Neural cell (in vitro differentiated cells): Measurements from ENCODE around the gene SERAC1. TPM values are rescaled to one million over a fixed set of nuclear protein-coding genes. Genes with fewer than 3 reads are reported as not detected.

ENCODE experiments used
- H2AFZ ChIP-seq: fragments of 200-600, 300-800 bp; sonication (generic), shearing (Covaris generic); 2 replicates; pipeline ENCODE4 v1.6.0; 2014; ENCODE audit warnings: low read depth, mild to moderate bottlenecking, antibody characterized with exemption, low read length, moderate library complexity
- H3F3A ChIP-seq: fragments of 200-600 bp; shearing (Covaris generic); 2 replicates; pipeline ENCODE4 v1.6.1; 2016; ENCODE audit warnings: mild to moderate bottlenecking, moderate library complexity, mixed read lengths, antibody characterized with exemption, low read length; ENCODE audit not compliant: insufficient read depth, poor library complexity, severe bottlenecking
- H3K27ac ChIP-seq: fragments of 200-600, 300-800 bp; sonication (generic), shearing (Covaris generic); 2 replicates; pipeline ENCODE4 v1.5.1; 2014; ENCODE audit warnings: mild to moderate bottlenecking, low read length, moderate library complexity
- H3K27me3 ChIP-seq: fragments of 300-800, 200-600 bp; sonication (generic), shearing (Covaris generic); 2 replicates; pipeline ENCODE4 v1.6.0; 2014; ENCODE audit warnings: mild to moderate bottlenecking, low read depth, low read length, moderate library complexity; ENCODE audit not compliant: insufficient read depth
- H3K36me3 ChIP-seq: fragments of 300-800, 200-600 bp; sonication (generic), shearing (Covaris generic); 2 replicates; pipeline ENCODE4 v1.5.1; 2014; ENCODE audit warnings: mild to moderate bottlenecking, antibody characterized with exemption, low read length, moderate library complexity; ENCODE audit not compliant: insufficient read depth
- H3K4me2 ChIP-seq: fragments of 300-800, 200-600 bp; sonication (generic), shearing (Covaris generic); 2 replicates; pipeline ENCODE4 v1.6.0; 2014; ENCODE audit warnings: mild to moderate bottlenecking, low read length
- H3K4me3 ChIP-seq: fragments of 300-800, 200-600 bp; sonication (generic), shearing (Covaris generic); 2 replicates; pipeline ENCODE4 v1.5.1; 2014; ENCODE audit warnings: mild to moderate bottlenecking, low read length, moderate library complexity
- H3K79me2 ChIP-seq: fragments of 200-600 bp; shearing (Covaris generic); replicated peaks from 2 replicates; pipeline ENCODE4 v1.6.0; 2014; ENCODE audit warnings: mild to moderate bottlenecking, low read length, moderate library complexity; ENCODE audit not compliant: insufficient read depth
- H3K9ac ChIP-seq: fragments of 300-800, 200-600 bp; sonication (generic), shearing (Covaris generic); 2 replicates; pipeline ENCODE4 v1.6.1; 2016; ENCODE audit warnings: mild to moderate bottlenecking, low read length, mixed read lengths
- H3K9me2 ChIP-seq: fragments of 200-600 bp; shearing (Covaris generic); 2 replicates; pipeline ENCODE4 v1.6.1; 2016; ENCODE audit warnings: mild to moderate bottlenecking, low read length, mixed read lengths; ENCODE audit not compliant: insufficient read depth
- H3K9me3 ChIP-seq: fragments of 200-600, 300-800 bp; sonication (generic), shearing (Covaris generic); 2 replicates; pipeline ENCODE4 v1.6.1; 2016; ENCODE audit warnings: mild to moderate bottlenecking, mixed run types, low read length, moderate library complexity, mixed read lengths
- H4K20me1 ChIP-seq: fragments of 200-600 bp; shearing (Covaris generic); 2 replicates; pipeline ENCODE4 v1.6.1; 2016; ENCODE audit warnings: mild to moderate bottlenecking, mixed run types; ENCODE audit not compliant: insufficient read depth
- CTCF ChIP-seq: fragments of 450-650 bp; IDR thresholded peaks from 2 replicates; pipeline ENCODE4 v1.5.1; 2014; ENCODE audit warnings: antibody characterized with exemption, mild to moderate bottlenecking, moderate library complexity; ENCODE audit not compliant: poor library complexity, severe bottlenecking
- EP300 ChIP-seq: fragments of 450-650 bp; conservative IDR thresholded peaks from 2 replicates; pipeline ENCODE4 v1.6.1; 2014; ENCODE audit warnings: antibody characterized with exemption, mild to moderate bottlenecking, moderate library complexity; ENCODE audit not compliant: poor library complexity, severe bottlenecking
- EZH2 ChIP-seq: fragments of 200-600, 300-800 bp; shearing (Covaris generic), sonication (generic); IDR thresholded peaks from 2 replicates; pipeline ENCODE4 v1.6.1; 2014; ENCODE audit warnings: antibody characterized with exemption, low read length, borderline replicate concordance, mild to moderate bottlenecking; ENCODE audit not compliant: insufficient read depth, poor library complexity, severe bottlenecking
- MXI1 ChIP-seq: fragments of 450-650 bp; conservative IDR thresholded peaks from 2 replicates; pipeline ENCODE4 v1.6.1; 2014; ENCODE audit warnings: antibody characterized with exemption, mild to moderate bottlenecking; ENCODE audit not compliant: poor library complexity, severe bottlenecking
- POLR2AphosphoS5 ChIP-seq: IDR thresholded peaks from 2 replicates; pipeline ENCODE4 v1.6.1; 2012
- RAD21 ChIP-seq: fragments of 450-650 bp; conservative IDR thresholded peaks from 2 replicates; pipeline ENCODE4 v1.6.1; 2014; ENCODE audit warnings: antibody characterized with exemption, mild to moderate bottlenecking, moderate library complexity
- SMC3 ChIP-seq: fragments of 450-650 bp; conservative IDR thresholded peaks from 2 replicates; pipeline ENCODE4 v1.6.1; 2014; ENCODE audit warnings: antibody characterized with exemption, mild to moderate bottlenecking, moderate library complexity; ENCODE audit not compliant: poor library complexity
- TAF1 ChIP-seq: IDR thresholded peaks from 2 replicates; pipeline ENCODE4 v1.6.1; 2012; ENCODE audit warnings: low read depth
- polyA plus RNA-seq: library from polyadenylated mRNA; depleted of rRNA; stranded (reverse); fragments of >200 nt; gene quantifications from 2 replicates; pipeline ENCODE4 v1.2.3, GENCODE V29; 2014
- TF ChIP-seq, protein P1 (sequence below): IDR thresholded peaks from 2 replicates; pipeline ENCODE4 v1.6.1; 2012; ENCODE audit warnings: borderline replicate concordance

Gene SERAC1
- polyA plus RNA-seq, 1 donor from 2014 or later: 22.2 TPM

GRCh38 chr6:158095031-158095430 is 73.0 kb downstream of the SERAC1 start:
- H3K4me3 ChIP-seq: no peak overlapping the region
- no peak overlapping the region for H3K27ac ChIP-seq
- no peaks in the 10 kb centered on the region for H3K9me2 ChIP-seq
- no peaks in the 10 kb centered on the region for H3K27me3 ChIP-seq
- H3K4me2 ChIP-seq: no peak overlapping the region
- no peak overlapping the region for H2AFZ ChIP-seq
- H3K9me3 ChIP-seq: no peaks in the 10 kb centered on the region
- H3K79me2 ChIP-seq: no peaks in the 10 kb centered on the region
- H4K20me1 ChIP-seq: no peaks in the 10 kb centered on the region
- H3K9ac ChIP-seq: no peak overlapping the region
- no peaks in the 10 kb centered on the region for H3K36me3 ChIP-seq
- no peaks in the 10 kb centered on the region for H3F3A ChIP-seq
- TF ChIP-seq EZH2 (no peak), RAD21 (no peak), MXI1 (no peak), POLR2AphosphoS5 (no peak), TAF1 (no peak), CTCF (no peak), EP300 (no peak), SMC3 (no peak)
- TF ChIP-seq, protein P1, sequence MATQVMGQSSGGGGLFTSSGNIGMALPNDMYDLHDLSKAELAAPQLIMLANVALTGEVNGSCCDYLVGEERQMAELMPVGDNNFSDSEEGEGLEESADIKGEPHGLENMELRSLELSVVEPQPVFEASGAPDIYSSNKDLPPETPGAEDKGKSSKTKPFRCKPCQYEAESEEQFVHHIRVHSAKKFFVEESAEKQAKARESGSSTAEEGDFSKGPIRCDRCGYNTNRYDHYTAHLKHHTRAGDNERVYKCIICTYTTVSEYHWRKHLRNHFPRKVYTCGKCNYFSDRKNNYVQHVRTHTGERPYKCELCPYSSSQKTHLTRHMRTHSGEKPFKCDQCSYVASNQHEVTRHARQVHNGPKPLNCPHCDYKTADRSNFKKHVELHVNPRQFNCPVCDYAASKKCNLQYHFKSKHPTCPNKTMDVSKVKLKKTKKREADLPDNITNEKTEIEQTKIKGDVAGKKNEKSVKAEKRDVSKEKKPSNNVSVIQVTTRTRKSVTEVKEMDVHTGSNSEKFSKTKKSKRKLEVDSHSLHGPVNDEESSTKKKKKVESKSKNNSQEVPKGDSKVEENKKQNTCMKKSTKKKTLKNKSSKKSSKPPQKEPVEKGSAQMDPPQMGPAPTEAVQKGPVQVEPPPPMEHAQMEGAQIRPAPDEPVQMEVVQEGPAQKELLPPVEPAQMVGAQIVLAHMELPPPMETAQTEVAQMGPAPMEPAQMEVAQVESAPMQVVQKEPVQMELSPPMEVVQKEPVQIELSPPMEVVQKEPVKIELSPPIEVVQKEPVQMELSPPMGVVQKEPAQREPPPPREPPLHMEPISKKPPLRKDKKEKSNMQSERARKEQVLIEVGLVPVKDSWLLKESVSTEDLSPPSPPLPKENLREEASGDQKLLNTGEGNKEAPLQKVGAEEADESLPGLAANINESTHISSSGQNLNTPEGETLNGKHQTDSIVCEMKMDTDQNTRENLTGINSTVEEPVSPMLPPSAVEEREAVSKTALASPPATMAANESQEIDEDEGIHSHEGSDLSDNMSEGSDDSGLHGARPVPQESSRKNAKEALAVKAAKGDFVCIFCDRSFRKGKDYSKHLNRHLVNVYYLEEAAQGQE: no peak

- Histone ChIP-seq H3K9me3 (no peaks in the 10 kb centered on the region), H3K27me3 (no peaks in the 10 kb centered on the region), H2AFZ (no peak overlapping the region), H3K9me2 (no peaks in the 10 kb centered on the region), H3K27ac (no peak overlapping the region), H3F3A (no peaks in the 10 kb centered on the region), H3K4me2 (no peak overlapping the region), H3K79me2 (no peaks in the 10 kb centered on the region), H3K9ac (no peak overlapping the region), H4K20me1 (no peaks in the 10 kb centered on the region), H3K36me3 (no peaks in the 10 kb centered on the region), H3K4me3 (no peak overlapping the region)
- TF ChIP-seq CTCF: no peak
- no peak for TF ChIP-seq MXI1
- TF ChIP-seq TAF1: no peak
- TF ChIP-seq POLR2AphosphoS5: no peak
- TF ChIP-seq EP300: no peak
- TF ChIP-seq, protein P1: no peak
- no peak for TF ChIP-seq RAD21
- no peak for TF ChIP-seq EZH2
- TF ChIP-seq SMC3: no peak
These were observed 75.3 kb downstream of the SERAC1 start for GRCh38 chr6:158092806-158093205.
